ENCODE measurements around the gene CALD1.

CALD1 gene

DNA sequence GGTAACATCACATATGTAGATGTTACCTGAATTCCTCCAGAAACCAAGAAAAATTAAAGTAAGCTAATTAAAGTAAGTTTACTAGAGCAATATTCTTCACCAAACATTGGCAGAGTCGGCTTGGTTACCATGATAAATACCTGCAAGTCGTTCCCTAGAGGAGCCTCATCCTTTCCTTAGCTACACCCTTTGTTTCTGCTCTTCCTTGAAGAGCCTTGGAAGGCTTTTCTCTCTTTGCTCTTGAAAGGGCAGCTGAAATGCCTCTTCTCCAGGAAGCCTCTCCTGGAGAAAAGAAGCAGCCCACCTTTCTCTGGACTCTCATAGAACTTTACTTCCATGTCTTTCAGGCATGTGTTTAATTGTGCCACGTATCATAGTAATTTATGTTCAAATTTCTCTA is 34.9 kb upstream of the CALD1 start:
- TF ChIP-seq, protein P1, sequence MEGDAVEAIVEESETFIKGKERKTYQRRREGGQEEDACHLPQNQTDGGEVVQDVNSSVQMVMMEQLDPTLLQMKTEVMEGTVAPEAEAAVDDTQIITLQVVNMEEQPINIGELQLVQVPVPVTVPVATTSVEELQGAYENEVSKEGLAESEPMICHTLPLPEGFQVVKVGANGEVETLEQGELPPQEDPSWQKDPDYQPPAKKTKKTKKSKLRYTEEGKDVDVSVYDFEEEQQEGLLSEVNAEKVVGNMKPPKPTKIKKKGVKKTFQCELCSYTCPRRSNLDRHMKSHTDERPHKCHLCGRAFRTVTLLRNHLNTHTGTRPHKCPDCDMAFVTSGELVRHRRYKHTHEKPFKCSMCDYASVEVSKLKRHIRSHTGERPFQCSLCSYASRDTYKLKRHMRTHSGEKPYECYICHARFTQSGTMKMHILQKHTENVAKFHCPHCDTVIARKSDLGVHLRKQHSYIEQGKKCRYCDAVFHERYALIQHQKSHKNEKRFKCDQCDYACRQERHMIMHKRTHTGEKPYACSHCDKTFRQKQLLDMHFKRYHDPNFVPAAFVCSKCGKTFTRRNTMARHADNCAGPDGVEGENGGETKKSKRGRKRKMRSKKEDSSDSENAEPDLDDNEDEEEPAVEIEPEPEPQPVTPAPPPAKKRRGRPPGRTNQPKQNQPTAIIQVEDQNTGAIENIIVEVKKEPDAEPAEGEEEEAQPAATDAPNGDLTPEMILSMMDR (IDR thresholded peaks at IDR 0.05; ENCODE audit: low read depth, low read length): no peak
- Histone ChIP-seq H3K4me3 (ENCODE audit: low read depth, low read length) (no peak overlapping the region), H3K36me3 (no peaks in the 10 kb centered on the region), H3K4me1 (no peaks in the 10 kb centered on the region), H3K27me3 (no peaks in the 10 kb centered on the region; the same call in 1 of the 2 replicates), H3K9me3 (no peaks in the 10 kb centered on the region)
- no peak for DNase-seq

- Histone ChIP-seq H3K4me1 (no peaks in the 10 kb centered on the region), H3K4me3 (ENCODE audit: low read depth, low read length) (no peak overlapping the region), H3K27me3 (no peaks in the 10 kb centered on the region; the same call in 1 of the 2 replicates), H3K9me3 (no peaks in the 10 kb centered on the region), H3K36me3 (no peaks in the 10 kb centered on the region)
- DNase-seq: no peak
- TF ChIP-seq, protein P1 (IDR thresholded peaks at IDR 0.05; ENCODE audit: low read depth, low read length): no peak
These were observed 32.1 kb upstream of the CALD1 start for GRCh38 chr7:134747326-134747725.

GRCh38 chr7:134750083-134751062 is 29.1 kb upstream of the CALD1 start:
- TF ChIP-seq, protein P1 (IDR thresholded peaks at IDR 0.05; ENCODE audit: low read depth, low read length): peak; percentile 82
- no peaks in the 10 kb centered on the region for H3K4me1 ChIP-seq
- no peaks in the 10 kb centered on the region for H3K9me3 ChIP-seq
- H3K36me3 ChIP-seq: no peaks in the 10 kb centered on the region
- H3K27me3 ChIP-seq: no peaks in the 10 kb centered on the region
- H3K4me3 ChIP-seq (ENCODE audit: low read depth, low read length): no peak overlapping the region
- DNase-seq: peak; percentile 64

GRCh38 chr7:134752006-134752760 is 27.3 kb upstream of the CALD1 start:
- Histone ChIP-seq H3K4me1 (no peaks in the 10 kb centered on the region), H3K9me3 (no peaks in the 10 kb centered on the region), H3K36me3 (no peaks in the 10 kb centered on the region), H3K27me3 (no peaks in the 10 kb centered on the region), H3K4me3 (ENCODE audit: low read depth, low read length) (no peak overlapping the region)
- DNase-seq: no peak
- TF ChIP-seq, protein P1 (IDR thresholded peaks at IDR 0.05; ENCODE audit: low read depth, low read length): no peak

DNA sequence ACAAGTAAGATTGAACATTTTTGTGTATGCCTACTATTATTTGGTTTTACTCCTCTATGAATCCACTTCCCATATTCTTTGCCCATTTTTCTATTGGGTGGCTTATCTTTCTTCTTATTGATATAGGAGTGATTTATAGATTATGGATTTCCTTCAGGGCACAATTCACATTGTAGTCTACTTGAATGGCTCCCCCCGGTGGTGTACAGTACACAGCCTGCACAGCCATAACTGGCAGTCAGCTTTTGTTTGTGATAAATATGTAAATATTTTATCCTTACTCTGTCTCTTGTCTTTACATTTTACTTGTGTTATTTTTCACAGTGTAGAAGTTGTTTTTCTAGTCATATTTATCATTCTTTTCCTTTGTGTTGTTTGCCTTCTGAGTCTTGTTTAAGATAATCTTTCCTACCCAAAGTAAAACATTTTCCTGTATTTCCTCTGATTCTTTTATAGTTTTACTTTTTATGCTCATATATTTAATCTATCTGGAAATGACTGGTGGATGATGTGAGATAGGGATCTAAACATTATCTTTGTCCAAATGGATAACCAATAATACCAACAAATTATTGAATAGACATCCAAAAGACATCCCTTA is 23.9 kb upstream of the CALD1 start:
- Histone ChIP-seq H3K27me3 (no peaks in the 10 kb centered on the region), H3K4me1 (no peaks in the 10 kb centered on the region), H3K36me3 (no peaks in the 10 kb centered on the region), H3K4me3 (ENCODE audit: low read depth, low read length) (no peak overlapping the region), H3K9me3 (no peaks in the 10 kb centered on the region)
- DNase-seq: peak; percentile 26
- TF ChIP-seq, protein P1 (IDR thresholded peaks at IDR 0.05; ENCODE audit: low read depth, low read length): peak; percentile 48

Data from BE2C (cell line).